HCT116 (cell line): Measurements from ENCODE around the gene VRK3. TPM values are rescaled to one million over a fixed set of nuclear protein-coding genes. Genes with fewer than 3 reads are reported as not detected.

Experiments used
- ATAC-seq: fragments of 200-7000 bp; cut with Tn5 transposase; 2 replicates; pipeline ENCODE4 v1.9.1; 2020; ENCODE audit warnings: mild to moderate bottlenecking, moderate library complexity
- BruUV-seq: library from RNA; stranded (reverse); fragments of 400-500 nt; replicated peaks from 2 replicates; lab custom pipeline; 2021; lab: Mats Ljungman, UMichigan
- CTCF ChIA-PET: fragments of 300-600 bp; sonication (Branson Sonifier 250); formaldehyde crosslinking; loops from one replicate; lab custom pipeline; 2021; ENCODE audit warnings: antibody characterized with exemption; lab: Charles Lee
- POLR2A ChIA-PET: fragments of 300-600, 350-600 bp; sonication (Branson Sonifier 250); formaldehyde crosslinking; loops from one replicate; lab custom pipeline; 2021; ENCODE audit warnings: antibody characterized with exemption; lab: Charles Lee
- RAD21 ChIA-PET, 2 experiments: fragments of 300-600 bp; sonication (Branson Sonifier 250); formaldehyde crosslinking; loops; one replicate each; lab custom pipeline; 2023; ENCODE audit warnings: low total read pairs in 2 of 2; ENCODE audit not compliant: uncharacterized antibody in 2 of 2, unreplicated experiment in 2 of 2, low non-redundant PET in 1 of 2; lab: Charles Lee
- DNase-seq: peaks from one replicate; pipeline ENCODE4 v3.0.0-alpha.2; 2010; ENCODE audit warnings: low read depth, low spot score
- H2AFZ ChIP-seq: fragments of 200-600 bp; shearing (Covaris generic), sonication (generic); 2 replicates; pipeline ENCODE4 v1.6.1; 2017; ENCODE audit warnings: low read depth, mixed run types, mixed read lengths, antibody characterized with exemption, low read length; ENCODE audit not compliant: poor library complexity, severe bottlenecking
- H3K27ac ChIP-seq: 2 replicates; pipeline ENCODE4 v1.5.1; 2012; ENCODE audit warnings: low read depth, low read length
- H3K27me3 ChIP-seq: fragments of 200-600 bp; sonication (generic); 2 replicates; pipeline ENCODE4 v1.6.1; 2016; ENCODE audit warnings: mixed run types, low read length, mixed read lengths; ENCODE audit not compliant: insufficient read depth
- H3K36me3 ChIP-seq, 2 experiments: fragments of 200-500 bp in 1 of 2; fragments of 200-600 bp in 1 of 2; sonication (Bioruptor generic) in 1 of 2; sonication (generic) in 1 of 2; 2 replicates each; pipeline versions ENCODE4 v1.5.1 to v1.6.1; 2014 to 2016; ENCODE audit warnings: low read length in 2 of 2, inconsistent platforms in 1 of 2, mixed read lengths in 1 of 2, mixed run types in 1 of 2; ENCODE audit not compliant: insufficient read depth in 2 of 2, control insufficient read depth in 1 of 2
- H3K4me1 ChIP-seq, 2 experiments: fragments of 200-600 bp in 1 of 2; sonication (generic) in 1 of 2; 2 replicates each; pipeline versions ENCODE4 v1.5.1 to v1.6.1; 2012 to 2017; ENCODE audit warnings: low read length in 2 of 2, inconsistent platforms in 1 of 2, mild to moderate bottlenecking in 1 of 2, mixed read lengths in 1 of 2, mixed run types in 1 of 2, moderate library complexity in 1 of 2; ENCODE audit not compliant: insufficient read depth in 2 of 2, control insufficient read depth in 1 of 2
- H3K4me2 ChIP-seq: fragments of 200-600 bp; sonication (generic); 2 replicates; pipeline ENCODE4 v1.6.1; 2017; ENCODE audit warnings: mixed run types, low read length, mixed read lengths
- H3K4me3 ChIP-seq, 2 experiments: fragments of 200-600 bp in 1 of 2; sonication (generic) in 1 of 2; replicated peaks in 1 of 2; 2 replicates each; pipeline ENCODE4 v1.5.1; 2011 to 2016; ENCODE audit warnings: low read length in 2 of 2, control low read depth in 1 of 2, low read depth in 1 of 2, mild to moderate bottlenecking in 1 of 2, mixed read lengths in 1 of 2, mixed run types in 1 of 2
- H3K79me2 ChIP-seq: fragments of 200-600 bp; sonication (generic); 2 replicates; pipeline ENCODE4 v1.6.1; 2017; ENCODE audit warnings: mild to moderate bottlenecking, mixed run types, low read length, moderate library complexity, mixed read lengths; ENCODE audit not compliant: insufficient read depth
- H3K9ac ChIP-seq: fragments of 200-600 bp; sonication (generic); 2 replicates; pipeline ENCODE4 v1.6.1; 2016; ENCODE audit warnings: low read length, mixed read lengths
- H3K9me2 ChIP-seq: fragments of 200-600 bp; sonication (generic), shearing (Covaris generic); 2 replicates; pipeline ENCODE4 v1.6.1; 2017; ENCODE audit warnings: mixed run types, mild to moderate bottlenecking, moderate library complexity; ENCODE audit not compliant: insufficient read depth
- H3K9me3 ChIP-seq, 2 experiments: fragments of 200-500 bp in 1 of 2; fragments of 200-600 bp in 1 of 2; sonication (Bioruptor generic) in 1 of 2; sonication (generic) in 1 of 2; 2 replicates each; pipeline ENCODE4 v1.6.1; 2014 to 2017; ENCODE audit warnings: low read length in 2 of 2, mixed read lengths in 2 of 2, inconsistent platforms in 1 of 2, low read depth in 1 of 2, mild to moderate bottlenecking in 1 of 2, mixed run types in 1 of 2, moderate library complexity in 1 of 2; ENCODE audit not compliant: control insufficient read depth in 1 of 2, insufficient read depth in 1 of 2
- H4K20me1 ChIP-seq: fragments of 200-600 bp; sonication (generic), shearing (Covaris generic); 2 replicates; pipeline ENCODE4 v1.6.1; 2017; ENCODE audit warnings: mixed run types, mild to moderate bottlenecking, moderate library complexity; ENCODE audit not compliant: insufficient read depth
- CBX3 ChIP-seq: IDR thresholded peaks from 2 replicates; pipeline ENCODE4 v1.6.1; 2012; ENCODE audit warnings: low read depth
- EZH2 ChIP-seq: fragments of 200-600 bp; sonication (generic); IDR thresholded peaks from 2 replicates; pipeline ENCODE4 v1.6.1; 2017; ENCODE audit warnings: antibody characterized with exemption, mixed run types
- FOSL1 ChIP-seq: IDR thresholded peaks from 2 replicates; pipeline ENCODE4 v1.6.1; 2012; ENCODE audit warnings: low read depth
- SIN3A ChIP-seq: IDR thresholded peaks from 2 replicates; pipeline ENCODE4 v1.6.1; 2012; ENCODE audit warnings: low read depth
- YY1 ChIP-seq: IDR thresholded peaks from 2 replicates; pipeline ENCODE4 v1.6.1; 2011; ENCODE audit warnings: low read length, low read depth, moderate library complexity, mild to moderate bottlenecking; ENCODE audit not compliant: insufficient replicate concordance; ENCODE audit errors: extremely low read depth
- ZFX ChIP-seq: fragments of 450-650 bp; IDR thresholded peaks from 2 replicates; pipeline ENCODE4 v1.6.1; 2017
- ZNF274 ChIP-seq: fragments of 200-500 bp; sonication (Bioruptor generic); IDR thresholded peaks from 2 replicates; pipeline ENCODE4 v1.6.1; 2014; ENCODE audit warnings: mild to moderate bottlenecking, low read depth, low read length, inconsistent platforms
- intact Hi-C: fragments of 100-400 bp; cut with micrococcal nuclease; formaldehyde crosslinking; loops from 2 replicates; pipeline ENCODE4 v1.10.0; 2022
- total RNA-seq: library from RNA; stranded (reverse); gene quantifications from one replicate; pipeline ENCODE4 v1.2.1, GENCODE V29; 2021; ENCODE audit not compliant: unreplicated experiment
- TF ChIP-seq, protein P1 (sequence below): IDR thresholded peaks from 2 replicates; pipeline ENCODE4 v1.6.1; 2011; ENCODE audit warnings: mild to moderate bottlenecking, low read length, moderate library complexity; ENCODE audit not compliant: insufficient replicate concordance; ENCODE audit errors: extremely low read depth
- TF ChIP-seq, protein P2 (sequence below): IDR thresholded peaks from 2 replicates; pipeline ENCODE4 v1.6.1; 2012; ENCODE audit warnings: low read depth
- TF ChIP-seq, protein P3 (sequence below): IDR thresholded peaks from 2 replicates; pipeline ENCODE4 v1.6.1; 2012

The VRK3 gene
- total RNA-seq, 1 experiment from 2014 or later, result 44.0 TPM

DNA sequence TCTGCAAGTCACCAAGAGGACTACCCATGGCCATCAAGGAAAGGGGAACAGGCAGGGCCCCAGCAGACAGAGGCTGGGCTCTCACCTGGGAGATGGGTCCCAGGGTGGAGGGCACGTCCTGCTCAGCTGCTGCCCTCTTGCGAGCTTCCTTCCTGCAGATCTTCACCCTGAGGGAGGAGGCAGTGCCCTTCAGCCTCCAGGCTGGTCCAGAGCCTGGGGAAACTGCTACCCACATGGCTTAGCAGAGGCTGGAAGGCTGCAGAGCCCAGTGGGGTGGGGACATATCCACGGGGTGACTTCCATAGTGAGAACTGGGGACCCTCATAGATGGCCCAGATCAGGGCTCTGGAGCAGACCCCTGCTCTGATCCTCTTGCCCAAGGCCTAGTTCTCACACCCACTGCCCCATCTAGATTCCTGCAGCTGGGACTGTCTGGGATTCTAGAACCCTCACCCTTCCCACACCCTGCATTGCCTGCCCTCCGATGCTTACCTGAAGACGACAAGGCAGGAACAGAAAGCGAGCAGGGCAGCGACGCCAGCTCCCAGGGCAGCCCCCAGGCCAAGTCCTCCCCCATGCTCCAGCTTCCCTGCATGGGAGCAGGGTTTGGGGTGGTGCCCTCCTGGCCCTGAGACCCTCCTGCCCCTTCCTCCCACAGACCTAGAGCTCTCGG is 73.2 kb downstream of the VRK3 start:
- ATAC-seq (no peak), DNase-seq (no peak)
- H3K36me3 ChIP-seq, result no peaks in the 10 kb centered on the region
- H3K9me3 ChIP-seq, result no peaks in the 10 kb centered on the region
- H3K4me1 ChIP-seq, result no peaks in the 10 kb centered on the region
- H3K79me2 ChIP-seq, result no peaks in the 10 kb centered on the region
- H3K9ac ChIP-seq, result no peak overlapping the region
- no peaks in the 10 kb centered on the region for H3K9me2 ChIP-seq
- TF ChIP-seq ZFX (no peak), CBX3 (no peak), FOSL1 (no peak)
- TF ChIP-seq, protein P1, sequence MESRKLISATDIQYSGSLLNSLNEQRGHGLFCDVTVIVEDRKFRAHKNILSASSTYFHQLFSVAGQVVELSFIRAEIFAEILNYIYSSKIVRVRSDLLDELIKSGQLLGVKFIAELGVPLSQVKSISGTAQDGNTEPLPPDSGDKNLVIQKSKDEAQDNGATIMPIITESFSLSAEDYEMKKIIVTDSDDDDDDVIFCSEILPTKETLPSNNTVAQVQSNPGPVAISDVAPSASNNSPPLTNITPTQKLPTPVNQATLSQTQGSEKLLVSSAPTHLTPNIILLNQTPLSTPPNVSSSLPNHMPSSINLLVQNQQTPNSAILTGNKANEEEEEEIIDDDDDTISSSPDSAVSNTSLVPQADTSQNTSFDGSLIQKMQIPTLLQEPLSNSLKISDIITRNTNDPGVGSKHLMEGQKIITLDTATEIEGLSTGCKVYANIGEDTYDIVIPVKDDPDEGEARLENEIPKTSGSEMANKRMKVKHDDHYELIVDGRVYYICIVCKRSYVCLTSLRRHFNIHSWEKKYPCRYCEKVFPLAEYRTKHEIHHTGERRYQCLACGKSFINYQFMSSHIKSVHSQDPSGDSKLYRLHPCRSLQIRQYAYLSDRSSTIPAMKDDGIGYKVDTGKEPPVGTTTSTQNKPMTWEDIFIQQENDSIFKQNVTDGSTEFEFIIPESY, result no peak
- H3K4me2 ChIP-seq, result no peak overlapping the region
- H4K20me1 ChIP-seq, result no peaks in the 10 kb centered on the region
- BruUV-seq, result no TSS peak
- intact Hi-C loops, result no loop called here
- no peak overlapping the region for H2AFZ ChIP-seq
- CTCF ChIA-PET, result no interaction called here
- H3K4me3 ChIP-seq, result no peak overlapping the region
- no peak overlapping the region for H3K27ac ChIP-seq
- POLR2A ChIA-PET, result no interaction called here
- RAD21 ChIA-PET, result no interaction called here
- H3K27me3 ChIP-seq, result no peaks in the 10 kb centered on the region

DNA sequence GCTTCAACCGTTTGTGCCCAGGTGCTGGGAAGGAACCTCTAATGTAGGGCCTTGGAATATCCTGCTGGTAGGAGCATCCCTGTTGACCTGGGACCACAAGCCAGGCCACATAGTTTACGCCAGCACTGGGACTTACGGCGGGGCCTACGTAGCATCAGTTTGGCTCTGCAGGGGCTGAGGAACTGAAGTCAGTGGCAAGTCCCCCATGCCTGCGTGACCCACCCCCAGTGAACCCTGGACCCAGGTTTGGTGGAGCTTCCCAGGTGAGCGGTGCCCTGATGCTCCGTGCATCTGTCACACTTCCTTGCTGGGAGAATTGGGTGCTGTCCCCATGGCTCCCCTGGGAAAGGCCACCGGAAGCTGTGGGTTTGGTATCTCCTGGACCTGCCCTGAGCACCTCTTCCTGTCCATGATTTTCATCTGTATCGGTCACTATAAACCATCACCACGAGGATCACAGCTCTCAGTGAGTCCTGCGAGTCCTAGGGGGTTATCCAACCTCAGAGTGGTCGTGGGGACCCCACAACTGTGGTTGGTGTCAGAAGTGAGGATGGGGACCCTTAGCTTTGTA is 74.1 kb downstream of the VRK3 start:
- Histone ChIP-seq H2AFZ (no peak overlapping the region), H3K27ac (no peak overlapping the region), H3K4me2 (no peak overlapping the region), H3K9me3 (no peaks in the 10 kb centered on the region), H4K20me1 (no peaks in the 10 kb centered on the region), H3K4me1 (no peaks in the 10 kb centered on the region), H3K4me3 (no peak overlapping the region), H3K79me2 (no peaks in the 10 kb centered on the region), H3K9me2 (no peaks in the 10 kb centered on the region), H3K36me3 (no peaks in the 10 kb centered on the region), H3K9ac (no peak overlapping the region), H3K27me3 (no peaks in the 10 kb centered on the region)
- ATAC-seq (no peak), DNase-seq (no peak)
- ChIA-PET POLR2A (no interaction called here), RAD21 (interaction anchor here in 1 of 2 experiments (0.6 kb wide), 1 partner anchor 15 kb away, joined by 4 read pairs; no protein-coding TSS in a partner anchor), CTCF (no interaction called here)
- intact Hi-C loops, result no loop called here
- no TSS peak for BruUV-seq
- TF ChIP-seq YY1, result no peak
- TF ChIP-seq EZH2, result no peak
- no peak for TF ChIP-seq ZFX
- TF ChIP-seq SIN3A, result no peak
- no peak for TF ChIP-seq ZNF274
- TF ChIP-seq, protein P1, result no peak
- TF ChIP-seq, protein P2, sequence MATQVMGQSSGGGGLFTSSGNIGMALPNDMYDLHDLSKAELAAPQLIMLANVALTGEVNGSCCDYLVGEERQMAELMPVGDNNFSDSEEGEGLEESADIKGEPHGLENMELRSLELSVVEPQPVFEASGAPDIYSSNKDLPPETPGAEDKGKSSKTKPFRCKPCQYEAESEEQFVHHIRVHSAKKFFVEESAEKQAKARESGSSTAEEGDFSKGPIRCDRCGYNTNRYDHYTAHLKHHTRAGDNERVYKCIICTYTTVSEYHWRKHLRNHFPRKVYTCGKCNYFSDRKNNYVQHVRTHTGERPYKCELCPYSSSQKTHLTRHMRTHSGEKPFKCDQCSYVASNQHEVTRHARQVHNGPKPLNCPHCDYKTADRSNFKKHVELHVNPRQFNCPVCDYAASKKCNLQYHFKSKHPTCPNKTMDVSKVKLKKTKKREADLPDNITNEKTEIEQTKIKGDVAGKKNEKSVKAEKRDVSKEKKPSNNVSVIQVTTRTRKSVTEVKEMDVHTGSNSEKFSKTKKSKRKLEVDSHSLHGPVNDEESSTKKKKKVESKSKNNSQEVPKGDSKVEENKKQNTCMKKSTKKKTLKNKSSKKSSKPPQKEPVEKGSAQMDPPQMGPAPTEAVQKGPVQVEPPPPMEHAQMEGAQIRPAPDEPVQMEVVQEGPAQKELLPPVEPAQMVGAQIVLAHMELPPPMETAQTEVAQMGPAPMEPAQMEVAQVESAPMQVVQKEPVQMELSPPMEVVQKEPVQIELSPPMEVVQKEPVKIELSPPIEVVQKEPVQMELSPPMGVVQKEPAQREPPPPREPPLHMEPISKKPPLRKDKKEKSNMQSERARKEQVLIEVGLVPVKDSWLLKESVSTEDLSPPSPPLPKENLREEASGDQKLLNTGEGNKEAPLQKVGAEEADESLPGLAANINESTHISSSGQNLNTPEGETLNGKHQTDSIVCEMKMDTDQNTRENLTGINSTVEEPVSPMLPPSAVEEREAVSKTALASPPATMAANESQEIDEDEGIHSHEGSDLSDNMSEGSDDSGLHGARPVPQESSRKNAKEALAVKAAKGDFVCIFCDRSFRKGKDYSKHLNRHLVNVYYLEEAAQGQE, result no peak
- no peak for TF ChIP-seq FOSL1
- TF ChIP-seq, protein P3, sequence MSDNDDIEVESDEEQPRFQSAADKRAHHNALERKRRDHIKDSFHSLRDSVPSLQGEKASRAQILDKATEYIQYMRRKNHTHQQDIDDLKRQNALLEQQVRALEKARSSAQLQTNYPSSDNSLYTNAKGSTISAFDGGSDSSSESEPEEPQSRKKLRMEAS, result no peak
